T-helper 2 cell treated with Interferon-gamma antibody and Interleukin-4, amounts not matched to agents 5 μg/mL and 100 μg/mL, for 36 hours (primary cell): ENCODE results near the gene CDH26.
"Not testable (repeated sequence)": the region's sequence is repeated elsewhere in the genome, so short reads cannot be mapped to it uniquely, and the experiment has no call there.

Experiments
- DNase-seq: peaks from one replicate; pipeline ENCODE4 v3.0.0; 2021; ENCODE audit warnings: low spot score
- H3K27ac Mint-ChIP-seq: one replicate; pipeline ENCODE4 v1.8.0; 2021; ENCODE audit warnings: mild to moderate bottlenecking, mixed read lengths
- H3K27me3 Mint-ChIP-seq: one replicate; pipeline ENCODE4 v1.8.0; 2021; ENCODE audit warnings: low read depth, mixed read lengths
- H3K36me3 Mint-ChIP-seq: one replicate; pipeline ENCODE4 v1.8.0; 2021; ENCODE audit warnings: low read depth, mixed read lengths
- H3K4me1 Mint-ChIP-seq: one replicate; pipeline ENCODE4 v1.8.0; 2021; ENCODE audit warnings: low read depth, mixed read lengths
- H3K4me3 Mint-ChIP-seq: one replicate; pipeline ENCODE4 v1.8.0; 2022; ENCODE audit warnings: mild to moderate bottlenecking, moderate library complexity, mixed read lengths
- H3K9me3 Mint-ChIP-seq: one replicate; pipeline ENCODE4 v1.8.0; 2021; ENCODE audit warnings: mixed read lengths

The CDH26 gene

DNA sequence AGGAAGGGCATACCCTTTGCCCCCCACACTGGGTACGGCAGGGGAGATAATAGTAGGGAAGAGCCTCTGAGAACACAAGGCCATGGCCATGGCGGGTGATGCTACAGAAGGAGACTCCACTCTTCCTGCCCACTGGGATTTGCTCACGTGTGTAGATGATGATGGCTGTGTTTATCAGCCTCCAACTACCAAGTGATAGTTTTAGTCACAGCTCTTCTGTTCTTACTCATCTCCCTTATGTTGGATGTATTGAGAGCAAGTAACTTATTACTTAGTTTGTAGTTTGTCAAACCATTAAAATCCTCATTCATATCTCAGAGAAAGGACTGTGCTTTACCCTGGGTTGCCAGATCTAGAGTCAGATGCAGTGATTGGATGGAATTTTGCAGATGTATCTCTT lies 66.0 kb downstream of the CDH26 start:
- H3K4me3 Mint-ChIP-seq, result no peak overlapping the region
- H3K27me3 Mint-ChIP-seq, result peaks cover 2% of the 10 kb centered on the region
- peaks cover 4% of the 10 kb centered on the region for H3K9me3 Mint-ChIP-seq
- DNase-seq, result no peak
- no peak overlapping the region for H3K27ac Mint-ChIP-seq
- no peaks in the 10 kb centered on the region for H3K36me3 Mint-ChIP-seq
- H3K4me1 Mint-ChIP-seq, result peaks cover 2% of the 10 kb centered on the region

DNA sequence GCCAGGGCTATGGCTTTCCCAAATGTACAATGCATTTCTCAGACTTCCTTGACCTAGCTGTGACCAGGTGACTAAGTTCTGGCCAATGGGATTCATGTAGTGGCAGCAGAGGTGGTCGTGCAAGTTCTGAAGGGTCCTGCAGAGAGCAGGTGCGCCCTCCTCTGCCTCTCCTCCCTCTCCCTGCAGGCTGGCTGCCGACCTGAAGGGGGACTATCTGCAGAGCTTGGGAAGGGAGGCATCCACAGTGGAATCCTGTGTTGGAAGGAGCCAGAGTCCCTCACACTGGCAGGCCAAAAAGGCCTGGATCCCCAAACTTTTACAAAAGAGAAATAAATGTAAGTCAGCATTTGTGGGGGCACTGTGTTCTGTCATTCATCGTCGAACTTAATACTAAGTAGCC lies 66.6 kb downstream of the CDH26 start:
- H3K4me1 Mint-ChIP-seq, result peaks cover 2% of the 10 kb centered on the region
- H3K36me3 Mint-ChIP-seq, result no peaks in the 10 kb centered on the region
- H3K27me3 Mint-ChIP-seq, result no peaks in the 10 kb centered on the region
- no peak overlapping the region for H3K27ac Mint-ChIP-seq
- no peak for DNase-seq
- H3K9me3 Mint-ChIP-seq, result no peaks in the 10 kb centered on the region
- H3K4me3 Mint-ChIP-seq, result no peak overlapping the region

DNA sequence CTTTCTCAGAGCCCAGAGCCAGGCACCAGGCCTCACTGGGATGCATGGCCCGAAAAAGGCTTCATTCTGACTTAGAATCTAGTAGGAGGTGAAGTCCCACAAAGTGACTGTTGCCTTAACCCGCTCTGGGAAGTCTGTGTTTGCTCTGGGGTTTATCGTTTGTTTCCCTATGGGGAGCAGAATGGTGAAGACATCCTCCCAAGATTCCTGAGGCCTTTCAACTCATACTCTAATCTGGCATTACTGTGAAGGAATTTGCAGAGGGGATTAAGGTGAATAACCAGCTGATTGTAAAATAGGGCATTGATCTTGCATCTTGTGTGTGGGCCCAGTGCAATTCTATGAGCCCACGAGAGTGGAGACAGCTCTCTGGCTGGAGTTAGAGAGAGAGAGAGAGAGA lies 67.8 kb downstream of the CDH26 start:
- H3K4me1 Mint-ChIP-seq, result peaks cover 2% of the 10 kb centered on the region

DNA sequence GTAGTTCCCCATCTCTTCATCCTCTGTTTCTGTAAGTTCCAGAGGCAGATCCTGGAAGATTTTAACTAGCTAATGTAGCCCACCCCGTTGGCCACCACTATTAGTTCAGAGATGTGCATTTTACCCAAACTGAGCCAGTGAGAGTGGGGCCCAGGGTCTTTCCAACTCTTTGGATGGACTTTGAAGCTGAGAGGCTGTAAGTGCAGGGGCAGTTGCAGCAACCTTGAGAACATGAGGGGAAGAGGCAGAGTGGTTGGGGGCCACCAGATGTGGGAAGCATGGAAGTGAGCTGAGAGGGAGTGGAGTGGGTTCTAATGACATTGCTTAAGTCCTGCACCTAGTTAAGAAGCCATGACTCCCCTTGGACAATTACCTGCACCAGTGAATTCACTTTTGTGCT lies 72.2 kb downstream of the CDH26 start:
- Mint-ChIP-seq H3K36me3 (no peaks in the 10 kb centered on the region), H3K27me3 (peaks cover 1% of the 10 kb centered on the region), H3K9me3 (no peaks in the 10 kb centered on the region), H3K27ac (no peak overlapping the region), H3K4me3 (no peak overlapping the region), H3K4me1 (no peaks in the 10 kb centered on the region)
- DNase-seq, result no peak

More for the DNA sequence above, 67.8 kb downstream of the CDH26 start:
- H3K9me3 Mint-ChIP-seq, result no peaks in the 10 kb centered on the region
- no peak overlapping the region for H3K4me3 Mint-ChIP-seq
- no peak overlapping the region for H3K27ac Mint-ChIP-seq
- no peaks in the 10 kb centered on the region for H3K36me3 Mint-ChIP-seq
- no peak for DNase-seq
- no peaks in the 10 kb centered on the region for H3K27me3 Mint-ChIP-seq

DNA sequence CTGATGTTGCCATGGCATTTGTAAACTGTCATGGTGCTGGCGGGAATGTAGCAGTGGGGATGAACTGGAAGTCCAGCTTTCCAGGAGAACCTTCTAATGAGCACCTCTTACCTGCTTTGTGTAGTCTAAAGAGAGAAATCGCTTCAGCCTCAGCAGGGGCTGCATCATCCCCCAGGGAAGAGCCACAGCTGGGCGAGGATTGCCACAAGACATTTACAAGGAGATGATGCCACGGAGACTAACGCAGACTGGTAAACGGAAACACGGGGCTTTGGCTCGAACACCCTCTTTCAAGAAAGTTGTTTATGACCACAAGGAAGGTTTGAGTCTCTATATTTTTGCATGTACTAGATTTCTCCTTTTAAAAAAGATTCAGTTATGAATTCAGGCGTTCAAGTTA lies 72.9 kb downstream of the CDH26 start:
- Mint-ChIP-seq H3K9me3 (no peaks in the 10 kb centered on the region), H3K4me1 (no peaks in the 10 kb centered on the region), H3K27ac (no peak overlapping the region), H3K4me3 (no peak overlapping the region), H3K36me3 (no peaks in the 10 kb centered on the region), H3K27me3 (peaks cover 1% of the 10 kb centered on the region)
- DNase-seq, result no peak

DNA sequence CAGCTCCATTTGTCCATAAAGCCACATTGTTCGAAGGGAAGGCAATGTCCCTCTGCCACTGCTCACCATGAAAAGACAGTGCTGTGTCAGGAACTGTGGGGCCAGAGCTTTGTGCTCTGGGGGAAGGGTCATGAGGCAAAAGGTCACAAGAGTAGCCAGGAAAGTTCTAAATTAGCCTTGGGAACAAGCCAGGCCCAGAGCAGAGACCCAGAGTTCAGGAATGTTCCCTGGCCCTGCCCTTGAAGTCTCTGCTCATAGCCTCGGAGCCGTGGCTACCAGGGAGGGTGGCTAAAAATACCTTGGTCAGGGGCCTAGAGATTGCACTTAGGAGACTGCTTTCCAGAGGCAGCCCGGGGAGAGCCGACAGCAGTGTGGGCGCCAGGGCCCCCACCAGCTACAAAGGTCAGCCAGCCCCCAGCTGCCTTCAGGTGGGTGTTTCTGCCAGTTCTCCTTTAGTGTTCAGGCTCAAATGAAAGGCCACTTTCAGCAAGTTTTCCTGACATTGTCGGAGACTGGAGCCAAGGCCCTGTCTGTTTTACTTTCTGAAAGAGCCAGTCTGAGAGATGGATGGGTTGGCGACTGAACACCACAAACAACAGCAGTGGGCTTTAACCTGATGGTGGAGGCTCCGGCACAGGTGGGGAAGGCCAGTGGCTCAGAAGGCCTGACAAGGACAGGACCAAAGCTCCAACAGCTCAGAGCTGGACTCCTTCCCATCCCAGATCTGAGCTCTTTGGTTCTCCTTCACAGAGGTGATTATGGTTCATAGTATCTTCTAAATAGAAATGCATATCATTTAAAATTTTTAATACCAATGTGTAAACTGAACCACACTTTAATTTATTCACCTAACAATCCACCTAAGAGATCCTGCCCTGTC lies 76.2 kb downstream of the CDH26 start:
- H3K4me3 Mint-ChIP-seq, result no peak overlapping the region
- no peak for DNase-seq
- H3K27ac Mint-ChIP-seq, result no peak overlapping the region
- peaks cover 1% of the 10 kb centered on the region for H3K27me3 Mint-ChIP-seq
- no peaks in the 10 kb centered on the region for H3K9me3 Mint-ChIP-seq
- H3K4me1 Mint-ChIP-seq, result no peaks in the 10 kb centered on the region
- H3K36me3 Mint-ChIP-seq, result no peaks in the 10 kb centered on the region

DNA sequence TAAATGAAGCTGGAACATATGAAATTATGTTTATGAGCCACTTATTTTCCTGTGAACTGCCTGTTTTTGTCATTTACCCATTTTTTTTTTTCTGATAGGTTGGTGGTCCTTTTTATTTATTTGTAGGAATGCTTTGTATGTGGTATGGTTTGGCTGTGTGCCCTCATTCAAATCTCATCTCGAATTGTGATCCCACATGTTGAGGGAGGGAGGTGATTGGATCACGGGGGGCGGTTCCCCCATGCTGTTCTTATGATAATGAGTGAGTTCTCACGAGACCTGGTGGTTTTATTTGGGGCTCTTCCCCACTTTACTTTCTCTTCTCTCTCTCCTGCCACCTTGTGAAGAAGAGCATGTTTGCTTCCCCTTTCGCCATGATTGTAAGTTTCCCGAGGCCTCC lies 77.3 kb downstream of the CDH26 start:
- Mint-ChIP-seq H3K27me3 (peaks cover 1% of the 10 kb centered on the region), H3K9me3 (no peaks in the 10 kb centered on the region), H3K36me3 (no peaks in the 10 kb centered on the region), H3K27ac (no peak overlapping the region), H3K4me1 (no peaks in the 10 kb centered on the region), H3K4me3 (no peak overlapping the region)
- no peak for DNase-seq

DNA sequence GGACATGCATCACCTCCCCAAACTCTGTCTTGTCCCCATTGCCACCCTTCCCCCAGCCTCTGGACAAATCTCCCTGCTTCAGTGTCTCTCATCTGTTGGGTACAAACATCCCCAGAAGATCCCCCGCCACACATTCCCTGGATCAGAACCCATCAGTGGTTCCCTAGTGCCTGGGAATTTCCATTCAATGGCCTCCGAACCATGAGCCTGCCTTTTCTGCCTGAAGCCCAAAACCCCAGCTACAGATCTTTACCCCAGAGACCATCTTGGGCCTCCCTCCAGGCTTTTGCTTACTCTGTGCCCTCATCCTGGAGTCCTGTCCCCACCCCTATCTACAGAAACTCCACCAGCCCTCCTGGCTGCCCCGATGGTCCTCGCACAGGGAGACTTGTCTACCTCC lies 78.1 kb downstream of the CDH26 start:
- Mint-ChIP-seq H3K4me3 (no peak overlapping the region), H3K4me1 (no peaks in the 10 kb centered on the region), H3K27ac (no peak overlapping the region), H3K36me3 (no peaks in the 10 kb centered on the region), H3K27me3 (peaks cover 1% of the 10 kb centered on the region), H3K9me3 (no peaks in the 10 kb centered on the region)
- no peak for DNase-seq

DNA sequence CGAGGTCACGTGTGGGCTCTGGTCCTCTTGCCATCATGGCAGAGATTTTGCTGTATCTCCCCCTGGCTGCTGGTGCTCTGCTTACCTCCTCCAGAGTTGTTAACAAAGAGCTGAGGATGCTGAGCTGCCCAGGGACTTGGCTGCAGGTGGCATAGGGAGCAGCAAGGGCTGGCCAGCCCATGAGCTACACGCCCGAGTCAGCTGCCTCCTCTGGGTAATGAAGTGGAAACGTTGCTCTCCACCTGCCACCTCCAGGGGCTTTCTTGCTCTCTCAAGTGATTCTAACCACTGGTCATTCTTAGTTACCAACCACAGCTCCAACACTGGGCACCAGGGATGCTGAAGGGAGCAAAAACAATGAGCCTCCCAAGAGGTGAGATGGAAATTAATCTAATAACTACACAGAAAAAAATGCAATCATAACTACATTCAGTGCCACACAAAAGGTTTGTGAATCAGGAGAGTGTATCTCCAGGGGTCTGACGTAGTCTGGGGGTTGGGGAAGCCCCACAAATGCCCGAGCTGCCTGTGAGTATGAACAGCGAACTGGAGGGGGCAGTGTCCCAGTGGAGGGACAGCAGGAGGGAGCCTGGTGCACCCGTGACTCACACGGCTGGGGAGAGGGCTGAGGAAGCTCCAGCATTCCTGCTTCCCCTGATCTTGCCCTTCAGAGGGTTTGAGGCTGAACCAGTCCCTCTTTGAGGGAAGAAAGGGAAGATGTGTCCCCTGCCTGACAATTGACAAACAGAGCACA lies 78.7 kb downstream of the CDH26 start:
- no peak overlapping the region for H3K27ac Mint-ChIP-seq
- H3K36me3 Mint-ChIP-seq, result no peaks in the 10 kb centered on the region
- H3K27me3 Mint-ChIP-seq, result peaks cover 1% of the 10 kb centered on the region
- DNase-seq, result no peak
- no peaks in the 10 kb centered on the region for H3K4me1 Mint-ChIP-seq
- no peak overlapping the region for H3K4me3 Mint-ChIP-seq
- H3K9me3 Mint-ChIP-seq, result no peaks in the 10 kb centered on the region

DNA sequence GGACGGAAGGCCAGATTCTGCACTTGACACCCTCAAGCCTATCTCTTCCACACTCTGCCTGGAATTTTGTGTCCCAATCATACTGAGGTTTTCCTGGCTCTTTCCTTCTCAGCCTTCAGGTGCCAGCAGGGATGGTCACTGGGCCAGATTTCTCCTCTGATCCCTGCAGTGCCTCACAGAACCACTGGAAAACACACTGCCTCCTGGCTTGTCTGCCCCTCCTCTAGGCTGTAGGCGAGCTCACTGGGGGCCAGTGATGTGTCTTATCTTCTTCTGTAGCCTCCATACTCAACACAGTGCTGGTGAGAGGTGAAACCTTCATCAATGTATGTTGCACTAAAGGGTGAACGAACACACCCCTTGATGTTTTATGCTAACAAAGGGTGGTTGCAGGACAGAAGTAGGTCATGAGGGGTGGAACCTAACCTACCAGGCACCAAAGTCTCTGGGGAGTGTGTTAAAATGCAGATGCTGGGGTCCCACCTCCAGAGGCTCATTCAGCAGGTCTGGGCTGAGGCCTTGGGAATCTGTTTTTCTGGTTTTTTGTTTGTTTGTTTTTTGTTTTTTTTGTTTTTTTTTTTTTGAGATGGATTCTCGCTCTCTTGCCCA lies 80.3 kb downstream of the CDH26 start:
- Mint-ChIP-seq H3K9me3 (no peaks in the 10 kb centered on the region), H3K27ac (no peak overlapping the region), H3K27me3 (peaks cover 3% of the 10 kb centered on the region), H3K4me1 (no peaks in the 10 kb centered on the region), H3K4me3 (no peak overlapping the region), H3K36me3 (no peaks in the 10 kb centered on the region)
- no peak for DNase-seq

DNA sequence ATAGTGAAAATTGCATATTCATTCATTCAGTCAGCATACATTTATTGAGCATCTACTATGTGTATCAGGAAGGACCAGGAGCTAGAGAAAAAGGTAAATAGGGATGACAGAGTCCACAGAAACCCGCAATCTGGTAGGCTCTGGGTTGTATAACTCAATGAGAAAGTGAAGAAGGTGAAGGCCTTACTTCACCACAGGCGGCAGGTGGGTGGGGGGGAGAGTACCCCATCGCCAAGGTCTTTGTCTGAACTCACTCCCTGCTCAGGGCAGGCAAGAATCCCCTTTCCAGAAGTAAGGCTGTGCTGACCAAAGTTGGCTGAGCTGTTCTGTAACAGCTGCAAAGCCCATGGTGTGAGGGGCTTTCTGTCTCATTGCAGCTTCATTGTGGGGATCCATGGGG lies 81.3 kb downstream of the CDH26 start:
- no peak overlapping the region for H3K27ac Mint-ChIP-seq
- H3K4me1 Mint-ChIP-seq, result no peaks in the 10 kb centered on the region
- H3K27me3 Mint-ChIP-seq, result peaks cover 7% of the 10 kb centered on the region
- H3K36me3 Mint-ChIP-seq, result no peaks in the 10 kb centered on the region
- no peaks in the 10 kb centered on the region for H3K9me3 Mint-ChIP-seq
- no peak for DNase-seq
- no peak overlapping the region for H3K4me3 Mint-ChIP-seq

DNA sequence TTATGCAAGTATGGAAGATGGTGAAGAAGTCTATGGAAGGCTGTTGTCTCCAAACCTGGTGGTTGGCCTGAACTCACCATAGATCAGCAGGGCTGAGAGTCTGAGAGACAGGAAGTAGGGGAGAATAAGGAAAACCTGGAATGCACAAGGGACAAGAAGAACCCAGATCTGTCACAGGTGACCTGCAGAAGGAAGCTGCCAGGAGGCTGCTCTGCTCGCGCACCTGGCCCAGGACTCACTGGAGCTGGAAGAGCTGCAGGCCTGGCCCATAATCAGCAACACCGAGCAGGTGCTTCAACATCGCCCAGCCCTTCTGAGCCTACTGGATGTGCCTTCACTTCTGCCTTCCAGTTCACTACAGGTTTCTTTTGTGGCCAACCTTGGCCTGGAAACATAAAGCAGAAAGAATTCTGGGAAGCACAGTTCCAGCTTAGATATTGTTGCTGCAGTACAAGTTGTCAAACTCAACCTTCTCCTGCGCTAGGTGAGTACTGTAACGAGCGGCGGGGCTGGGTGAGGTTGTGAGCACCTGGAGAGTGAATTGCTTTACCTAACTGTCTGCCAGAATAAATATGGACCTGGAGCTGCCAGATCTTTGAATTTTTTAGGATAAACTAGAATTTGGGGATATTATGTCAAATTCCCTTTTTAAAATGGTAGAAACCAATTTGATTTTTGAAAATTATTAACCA lies 82.4 kb downstream of the CDH26 start:
- Mint-ChIP-seq H3K4me1 (no peaks in the 10 kb centered on the region), H3K4me3 (no peak overlapping the region), H3K27me3 (peaks cover 7% of the 10 kb centered on the region), H3K36me3 (no peaks in the 10 kb centered on the region), H3K27ac (no peak overlapping the region), H3K9me3 (no peaks in the 10 kb centered on the region)
- DNase-seq, result no peak

DNA sequence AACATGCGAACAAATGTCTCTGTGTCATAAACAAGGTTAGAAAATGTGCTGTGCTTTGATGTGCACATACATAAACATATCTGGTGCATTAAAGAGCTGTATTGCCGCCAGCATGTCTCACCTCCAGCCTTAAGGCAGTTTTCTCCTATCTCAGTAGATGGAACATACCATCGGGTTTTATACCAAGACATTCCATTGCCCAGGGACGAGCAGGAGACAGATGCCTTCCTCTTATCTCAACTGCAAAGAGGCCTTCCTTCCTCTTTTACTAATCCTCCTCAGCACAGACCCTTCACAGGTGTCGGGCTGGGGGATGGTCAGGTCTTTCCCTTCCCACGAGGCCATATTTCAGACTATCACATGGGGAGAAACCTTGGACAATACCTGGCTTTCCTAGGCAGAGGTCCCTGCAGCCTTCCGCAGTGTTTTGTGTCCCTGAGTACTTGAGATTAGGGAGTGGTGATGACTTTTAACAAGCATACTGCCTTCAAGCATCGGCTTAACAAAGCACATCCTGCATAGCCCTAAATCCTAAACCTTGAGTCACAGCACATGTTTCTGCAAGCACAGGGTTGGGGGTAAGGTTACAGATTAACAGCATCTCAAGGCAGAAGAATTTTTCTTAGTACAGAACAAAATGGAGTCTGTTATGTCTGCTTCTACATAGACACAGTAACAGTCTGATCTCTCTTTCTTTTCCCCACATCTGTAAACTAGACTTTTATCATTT lies 83.4 kb downstream of the CDH26 start:
- not testable (repeated sequence) for DNase-seq, H3K36me3 Mint-ChIP-seq, H3K27ac Mint-ChIP-seq, H3K27me3 Mint-ChIP-seq, H3K9me3 Mint-ChIP-seq, H3K4me1 Mint-ChIP-seq, H3K4me3 Mint-ChIP-seq
